Measurements from ENCODE around the gene PANK1.

DNA sequence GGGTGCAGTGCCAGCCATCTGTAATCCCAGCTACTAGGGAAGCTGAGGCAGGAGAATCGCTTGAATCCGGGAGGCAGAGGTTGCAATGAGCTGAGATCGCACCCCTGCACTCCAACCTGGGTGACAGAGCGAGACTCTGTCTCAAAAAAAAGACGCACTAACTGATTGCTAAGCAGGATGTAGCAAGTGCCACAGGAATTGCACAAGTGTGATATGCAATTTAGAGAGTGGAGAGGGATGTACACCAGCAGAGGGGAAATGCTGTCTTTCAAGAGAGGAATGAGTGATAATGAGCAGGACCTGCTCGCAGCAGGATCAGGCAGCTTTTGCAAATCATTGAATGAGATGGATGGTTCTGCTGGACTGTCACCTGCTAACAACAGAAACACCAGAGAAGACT is 96.4 kb downstream of the PANK1 start:
- no peak for TF ChIP-seq CEBPB (IDR thresholded peaks at IDR 0.05; ENCODE audit: low read depth, low read length)
- TF ChIP-seq, protein P1, sequence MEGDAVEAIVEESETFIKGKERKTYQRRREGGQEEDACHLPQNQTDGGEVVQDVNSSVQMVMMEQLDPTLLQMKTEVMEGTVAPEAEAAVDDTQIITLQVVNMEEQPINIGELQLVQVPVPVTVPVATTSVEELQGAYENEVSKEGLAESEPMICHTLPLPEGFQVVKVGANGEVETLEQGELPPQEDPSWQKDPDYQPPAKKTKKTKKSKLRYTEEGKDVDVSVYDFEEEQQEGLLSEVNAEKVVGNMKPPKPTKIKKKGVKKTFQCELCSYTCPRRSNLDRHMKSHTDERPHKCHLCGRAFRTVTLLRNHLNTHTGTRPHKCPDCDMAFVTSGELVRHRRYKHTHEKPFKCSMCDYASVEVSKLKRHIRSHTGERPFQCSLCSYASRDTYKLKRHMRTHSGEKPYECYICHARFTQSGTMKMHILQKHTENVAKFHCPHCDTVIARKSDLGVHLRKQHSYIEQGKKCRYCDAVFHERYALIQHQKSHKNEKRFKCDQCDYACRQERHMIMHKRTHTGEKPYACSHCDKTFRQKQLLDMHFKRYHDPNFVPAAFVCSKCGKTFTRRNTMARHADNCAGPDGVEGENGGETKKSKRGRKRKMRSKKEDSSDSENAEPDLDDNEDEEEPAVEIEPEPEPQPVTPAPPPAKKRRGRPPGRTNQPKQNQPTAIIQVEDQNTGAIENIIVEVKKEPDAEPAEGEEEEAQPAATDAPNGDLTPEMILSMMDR (IDR thresholded peaks at IDR 0.05; ENCODE audit: control extremely low read depth in 1 of 3, insufficient read depth in 1 of 3, low read depth in 1 of 3, low read length in 3 of 3), result no peak
- no peak for TF ChIP-seq SP2 (IDR thresholded peaks at IDR 0.05; ENCODE audit: low read length)
- TF ChIP-seq TCF12 (IDR thresholded peaks at IDR 0.05; ENCODE audit: low read depth, low read length), result no peak
- TF ChIP-seq EP300 (IDR thresholded peaks at IDR 0.05; ENCODE audit: borderline replicate concordance in 1 of 2, low read depth in 2 of 2, low read length in 2 of 2), result no peak
- no peak for TF ChIP-seq POLR2A (IDR thresholded peaks at IDR 0.05; ENCODE audit: control extremely low read depth in 1 of 2, low read depth in 2 of 2, low read length in 2 of 2)
- TF ChIP-seq, protein P2, sequence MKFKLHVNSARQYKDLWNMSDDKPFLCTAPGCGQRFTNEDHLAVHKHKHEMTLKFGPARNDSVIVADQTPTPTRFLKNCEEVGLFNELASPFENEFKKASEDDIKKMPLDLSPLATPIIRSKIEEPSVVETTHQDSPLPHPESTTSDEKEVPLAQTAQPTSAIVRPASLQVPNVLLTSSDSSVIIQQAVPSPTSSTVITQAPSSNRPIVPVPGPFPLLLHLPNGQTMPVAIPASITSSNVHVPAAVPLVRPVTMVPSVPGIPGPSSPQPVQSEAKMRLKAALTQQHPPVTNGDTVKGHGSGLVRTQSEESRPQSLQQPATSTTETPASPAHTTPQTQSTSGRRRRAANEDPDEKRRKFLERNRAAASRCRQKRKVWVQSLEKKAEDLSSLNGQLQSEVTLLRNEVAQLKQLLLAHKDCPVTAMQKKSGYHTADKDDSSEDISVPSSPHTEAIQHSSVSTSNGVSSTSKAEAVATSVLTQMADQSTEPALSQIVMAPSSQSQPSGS (IDR thresholded peaks at IDR 0.05; ENCODE audit: low read length), result no peak
- TF ChIP-seq KDM1A (IDR thresholded peaks at IDR 0.05; ENCODE audit: borderline replicate concordance, low read length), result no peak
- no peak for TF ChIP-seq POLR2AphosphoS5 (IDR thresholded peaks at IDR 0.05; ENCODE audit: low read depth, low read length)

Data from H1 (cell line).